Stimulated activated CD4-positive, alpha-beta T cell treated with anti-CD3 and anti-CD28 coated beads, Interleukin-2, amount 100 ng/mL, for 48 hours (primary cell): ENCODE results near the gene UROS.

Experiments used
- DNase-seq, 2 donors: peaks; one replicate each; pipeline ENCODE4 v3.0.0-alpha.2; 2020

Gene UROS

GRCh38 chr10:125757742-125758141, 65.3 kb downstream of the UROS start:
- DNase-seq: no peak

GRCh38 chr10:125756853-125757487, 66.1 kb downstream of the UROS start:
- DNase-seq: no peak

DNA sequence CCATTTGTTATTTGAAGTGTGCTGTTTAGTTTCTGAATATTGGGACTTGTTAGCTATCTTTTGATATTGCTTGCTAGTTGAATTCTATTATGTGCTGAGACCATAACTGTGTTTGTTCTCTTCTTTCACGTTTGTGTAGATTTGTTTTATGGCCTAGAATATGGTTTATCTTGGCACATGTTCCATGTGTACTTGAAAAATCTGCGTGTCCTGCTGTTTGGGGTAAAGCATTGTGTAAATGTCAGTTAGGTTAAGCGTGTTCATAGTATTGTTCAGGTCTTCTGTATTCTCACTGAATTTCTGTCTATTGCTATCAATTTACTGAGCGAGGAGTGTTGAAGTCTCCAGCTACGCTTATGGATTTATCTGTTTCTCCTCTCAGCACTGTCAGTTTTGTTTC, 66.9 kb downstream of the UROS start:
- DNase-seq: no peak

GRCh38 chr10:125747417-125747816, 75.6 kb downstream of the UROS start:
- DNase-seq: no peak

DNA sequence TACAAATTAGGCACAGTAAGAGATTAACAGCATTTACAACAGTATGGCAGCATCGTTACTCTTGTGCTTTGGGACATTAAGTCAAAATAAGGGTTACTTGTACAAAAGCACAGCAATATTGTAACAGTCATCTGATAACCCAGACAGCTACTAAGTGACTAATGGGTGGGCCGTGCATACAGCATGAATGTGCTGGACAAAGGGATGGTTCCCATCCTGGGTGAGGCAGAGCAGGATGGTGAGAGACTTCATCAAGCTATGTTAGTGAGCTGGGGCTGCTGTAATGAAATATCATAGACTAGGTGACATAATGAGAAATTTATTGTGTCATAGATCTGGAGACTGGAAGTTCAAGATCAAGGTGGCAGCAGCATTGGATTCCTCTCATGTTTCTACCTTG, 78.1 kb downstream of the UROS start:
- DNase-seq: no peak

DNA sequence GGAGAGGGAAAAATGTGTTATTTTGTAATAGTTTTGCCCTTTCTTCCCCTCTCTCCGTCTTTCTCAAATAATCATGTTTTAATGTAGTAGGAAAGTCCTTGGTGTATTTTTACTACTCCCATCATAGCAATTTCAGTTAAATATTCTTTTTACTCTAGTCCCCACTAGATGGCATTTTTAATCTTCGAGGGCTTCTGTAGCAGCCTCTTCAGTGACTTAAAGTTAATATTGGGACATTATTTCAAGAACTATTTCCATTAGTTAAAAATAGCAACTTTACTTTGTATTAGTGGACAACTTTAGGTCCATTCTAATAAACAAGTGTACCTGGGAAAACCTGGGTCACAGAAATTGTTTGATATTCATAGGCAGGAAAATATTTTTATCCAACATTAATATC, 80.6 kb downstream of the UROS start:
- no peak for DNase-seq

DNA sequence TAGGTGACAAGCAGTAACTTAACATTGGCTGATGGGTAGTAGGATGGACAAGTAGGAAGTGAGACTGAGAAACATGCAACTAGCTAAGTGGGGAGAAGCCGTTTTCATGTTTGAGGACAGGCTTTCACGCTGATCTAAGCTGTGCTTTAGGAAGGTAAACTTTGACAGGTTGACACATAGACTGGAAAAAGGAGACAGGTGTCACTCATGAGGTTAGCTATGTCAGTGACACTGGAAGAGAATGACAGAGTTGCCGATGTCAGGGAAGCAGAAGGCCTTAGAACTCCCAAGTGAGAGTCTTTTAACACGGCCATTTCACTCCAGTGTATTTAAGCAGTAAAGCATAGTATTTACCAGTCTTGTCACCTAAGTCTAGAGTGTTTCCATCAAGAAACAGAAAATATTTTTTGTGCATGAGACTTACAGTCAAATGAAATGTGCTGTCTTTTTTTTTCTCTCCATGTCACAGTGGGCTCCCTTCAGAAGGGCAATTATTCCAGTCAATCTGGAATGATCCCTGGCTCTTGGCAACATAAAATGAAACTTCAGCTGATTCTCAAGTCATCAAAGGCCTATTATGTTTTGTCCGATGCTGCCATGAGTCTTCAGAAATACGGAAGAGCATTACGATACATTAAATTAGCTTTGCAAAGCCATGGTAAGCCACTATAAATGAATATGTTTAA, 82.9 kb downstream of the UROS start:
- DNase-seq: no peak
